ENCODE measurements around the gene RTEL1. TPM values are rescaled to one million over a fixed set of nuclear protein-coding genes. Genes with fewer than 3 reads are reported as not detected.
"Not testable (repeated sequence)": the region's sequence is repeated elsewhere in the genome, so short reads cannot be mapped to it uniquely, and the experiment has no call there.

The RTEL1 gene
- total RNA-seq, 1 experiment from 2014 or later, result 9.9 TPM

DNA sequence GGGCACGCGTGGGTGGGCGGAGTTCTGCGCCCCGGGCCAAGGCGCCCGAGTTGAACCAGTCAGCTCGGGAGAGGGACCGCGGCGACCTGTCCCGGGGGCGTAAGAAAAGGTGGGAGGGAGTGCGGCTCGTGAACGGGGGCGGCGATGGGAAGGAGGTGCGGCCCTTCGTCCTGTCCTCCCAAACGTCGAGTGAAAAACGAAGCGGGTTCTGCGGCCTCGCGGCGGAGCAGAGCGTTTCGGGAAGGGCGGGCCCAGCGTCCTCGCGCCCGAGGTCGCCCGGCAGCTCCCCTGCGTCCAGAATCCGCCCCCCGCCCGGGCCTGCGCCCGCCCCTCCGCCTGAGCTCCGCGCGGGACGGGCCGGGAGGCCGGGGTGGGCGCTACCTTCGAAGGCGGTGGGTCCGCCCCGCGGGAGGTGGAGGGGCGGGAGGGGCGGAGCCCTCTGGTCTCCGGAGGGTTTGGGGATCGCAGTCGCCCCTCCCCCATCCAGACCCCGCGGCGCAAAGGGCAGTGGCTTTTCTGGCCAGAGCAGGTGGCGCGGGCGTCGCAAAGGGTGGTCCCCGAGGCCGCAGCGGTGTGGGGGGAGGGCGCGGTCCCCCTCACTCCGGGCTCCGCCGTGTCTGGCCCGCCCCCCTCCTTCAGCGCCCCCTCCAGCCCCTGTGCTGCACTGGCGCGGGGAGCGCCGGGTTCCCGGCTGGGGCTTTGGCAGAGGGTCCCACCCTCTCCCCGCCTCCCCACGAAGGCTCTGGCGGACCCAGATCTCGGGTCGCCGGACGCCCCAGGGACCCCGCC, 5.7 kb upstream of the RTEL1 start:
- DNase-seq (ENCODE audit: low read depth), result no peak

DNA sequence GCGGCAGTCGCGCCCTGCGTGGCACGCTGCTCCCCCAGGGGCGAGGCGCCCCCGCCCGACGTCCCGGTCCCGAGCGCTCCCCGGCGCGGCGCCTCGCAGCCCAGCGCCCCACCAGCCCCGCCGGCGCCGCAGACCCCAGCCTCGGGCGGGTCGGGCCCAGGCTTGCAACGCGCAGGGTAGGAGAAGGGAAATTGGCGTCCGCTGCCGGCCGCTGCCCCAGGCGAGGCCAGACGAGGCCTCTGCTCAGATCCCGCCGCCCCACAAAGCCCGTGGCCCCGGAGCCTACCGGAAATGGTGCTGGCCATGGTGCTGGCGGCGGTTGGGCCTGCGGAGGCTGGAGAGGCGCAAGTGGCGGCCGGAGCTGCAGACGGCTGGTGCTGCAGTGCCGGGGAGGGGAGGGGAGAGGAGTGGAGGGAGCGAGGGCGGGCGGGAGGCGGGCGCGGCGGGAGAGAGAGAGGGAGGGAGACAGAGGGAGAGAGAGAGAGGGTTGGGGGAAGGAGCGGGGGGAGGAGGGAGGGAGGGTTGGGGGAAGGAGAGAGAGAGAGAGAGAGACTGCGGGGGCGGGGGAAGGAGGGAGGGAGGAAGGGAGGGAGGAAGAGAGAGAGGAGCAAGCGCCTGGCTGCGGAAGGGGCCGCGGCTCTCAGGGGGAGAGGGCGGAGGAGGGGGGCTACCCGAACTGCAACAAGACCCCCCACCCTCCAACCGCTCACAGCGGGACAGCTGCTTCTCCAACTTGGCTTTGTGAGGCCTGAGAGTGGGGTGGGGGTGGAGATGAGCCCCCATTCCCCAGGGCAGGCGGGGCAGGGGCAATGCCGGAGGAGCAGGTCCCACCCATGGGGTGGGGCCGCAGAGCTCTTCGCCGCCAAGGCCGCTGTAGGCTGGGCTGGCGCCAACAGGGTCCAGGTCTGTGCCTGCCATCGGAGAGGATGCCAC, 4.8 kb upstream of the RTEL1 start, which contains the start of gene STMN3:
Gene STMN3, minus strand, starts transcription at position 384 of the 933 bp plus-strand sequence. Its CDS starts 79 bp downstream, at position 305.
- DNase-seq (ENCODE audit: low read depth), result peak; percentile 82

- DNase-seq (ENCODE audit: low read depth), result no peak
Measured at GRCh38 chr20:63653974-63654668, 4.0 kb upstream of the RTEL1 start.

DNA sequence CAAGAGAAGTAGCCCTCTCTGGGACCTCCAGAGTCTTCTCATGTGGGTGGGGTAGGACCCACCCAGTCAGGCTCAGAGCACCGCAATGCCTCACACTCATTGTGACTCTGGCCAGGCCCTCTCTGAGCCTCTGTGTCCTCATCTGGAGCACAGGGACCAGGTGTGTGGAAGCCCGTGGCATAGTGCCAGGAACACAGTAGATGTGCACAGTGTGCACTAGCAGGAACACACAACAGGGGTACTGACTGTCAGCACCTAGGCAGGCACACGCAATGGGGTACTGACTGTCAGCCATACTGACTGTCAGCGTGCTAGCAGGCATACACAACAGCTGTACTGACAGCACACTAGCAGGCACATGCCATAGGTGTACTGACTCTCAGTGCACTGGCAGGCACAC, 2.9 kb upstream of the RTEL1 start:
- DNase-seq (ENCODE audit: low read depth), result no peak

DNA sequence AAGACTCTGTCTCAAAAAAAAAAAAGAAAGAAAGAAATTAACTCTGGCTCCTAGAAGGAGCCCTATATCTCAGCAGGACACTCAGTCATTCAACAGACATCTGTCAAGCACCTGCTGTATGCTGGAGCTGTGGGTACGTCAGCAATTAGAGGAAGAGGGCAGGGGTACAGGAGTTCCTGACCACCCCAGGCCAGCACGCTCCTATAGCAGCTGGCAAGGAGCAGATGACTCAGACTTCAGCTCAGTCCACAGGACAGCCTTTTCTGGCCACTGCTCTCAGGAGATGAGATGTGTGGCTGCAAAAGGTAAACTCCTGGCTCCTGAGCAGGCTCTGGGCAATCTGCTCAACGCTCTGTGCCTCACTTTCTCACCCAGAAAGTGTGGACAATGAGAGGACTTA, 1.7 kb upstream of the RTEL1 start:
- DNase-seq (ENCODE audit: low read depth), result no peak

DNA sequence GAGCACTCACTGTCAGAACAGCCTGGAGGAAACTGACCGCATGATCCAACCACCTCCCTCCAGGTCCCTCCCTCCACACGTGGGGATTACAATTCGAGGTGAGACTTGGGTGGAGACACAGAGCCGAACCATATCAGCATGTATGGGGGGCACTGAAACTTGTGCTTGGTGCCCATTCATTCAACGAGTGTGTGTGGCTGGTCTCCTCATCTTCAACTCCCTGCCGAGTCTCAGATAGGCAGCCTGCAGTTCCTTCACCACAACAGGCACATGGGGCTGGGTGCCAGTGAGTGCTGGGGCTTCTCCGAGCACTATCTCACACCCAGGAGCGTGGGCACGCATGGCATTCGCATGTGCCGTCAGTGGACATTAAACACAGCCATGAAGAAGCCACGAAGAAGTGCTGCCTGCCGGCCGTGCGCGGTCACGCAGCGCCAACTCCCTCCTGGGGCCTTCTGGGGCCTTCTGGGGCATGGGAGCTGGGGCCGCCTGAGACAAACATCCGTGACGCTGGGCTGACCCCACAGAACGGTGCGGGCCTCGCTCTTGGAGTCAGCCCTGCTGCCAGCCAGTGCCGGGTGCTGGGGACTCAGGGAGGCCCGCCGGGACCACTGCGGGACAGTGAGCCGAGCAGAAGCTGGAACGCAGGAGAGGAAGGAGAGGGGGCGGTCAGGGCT, 714 bp upstream of the RTEL1 start:
- no peak for DNase-seq (ENCODE audit: low read depth)

GRCh38 chr20:63658749-63659187, 656 bp downstream of the RTEL1 start:
- DNase-seq (ENCODE audit: low read depth), result no peak

- no peak for DNase-seq (ENCODE audit: low read depth)
Measured at GRCh38 chr20:63659370-63659769, 1.3 kb downstream of the RTEL1 start.

DNA sequence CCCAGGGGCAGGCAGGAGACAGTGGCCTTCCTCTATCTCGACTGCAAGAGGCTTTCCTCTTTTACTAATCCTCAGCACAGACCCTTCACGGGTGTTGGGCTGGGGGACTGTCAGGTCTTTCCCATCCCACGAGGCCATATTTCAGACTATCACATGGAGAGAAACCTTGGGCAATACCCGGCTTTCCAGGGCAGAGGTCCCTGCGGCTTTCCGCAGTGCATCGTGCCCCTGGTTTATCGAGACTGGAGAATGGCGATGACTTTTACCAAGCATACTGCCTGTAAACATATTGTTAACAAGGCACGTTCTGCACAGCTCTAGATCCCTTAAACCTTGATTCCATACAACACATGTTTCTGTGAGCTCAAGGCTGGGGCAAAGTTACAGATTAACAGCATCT, 2.1 kb downstream of the RTEL1 start:
- not testable (repeated sequence) for DNase-seq (ENCODE audit: low read depth)

DNA sequence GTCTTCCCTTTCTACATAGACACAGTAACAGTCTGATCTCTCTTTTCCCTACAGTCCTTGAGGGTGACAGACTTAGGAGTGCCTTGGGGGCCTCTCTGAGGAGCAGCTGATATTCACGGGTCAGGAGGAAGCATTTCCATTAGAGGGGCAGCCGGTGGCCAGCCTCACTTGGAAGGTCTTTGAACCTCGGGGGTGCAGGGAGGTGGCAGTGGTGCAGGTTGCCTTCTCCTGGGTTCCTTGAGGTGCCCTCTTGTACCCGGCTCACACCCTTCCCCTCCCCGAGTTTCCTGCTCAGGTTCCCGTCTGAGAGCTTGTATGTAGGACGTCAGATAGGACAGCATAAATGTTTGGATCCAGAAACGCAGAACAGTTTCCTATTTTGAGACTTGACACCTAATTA, 2.5 kb downstream of the RTEL1 start:
- DNase-seq (ENCODE audit: low read depth), result no peak

DNA sequence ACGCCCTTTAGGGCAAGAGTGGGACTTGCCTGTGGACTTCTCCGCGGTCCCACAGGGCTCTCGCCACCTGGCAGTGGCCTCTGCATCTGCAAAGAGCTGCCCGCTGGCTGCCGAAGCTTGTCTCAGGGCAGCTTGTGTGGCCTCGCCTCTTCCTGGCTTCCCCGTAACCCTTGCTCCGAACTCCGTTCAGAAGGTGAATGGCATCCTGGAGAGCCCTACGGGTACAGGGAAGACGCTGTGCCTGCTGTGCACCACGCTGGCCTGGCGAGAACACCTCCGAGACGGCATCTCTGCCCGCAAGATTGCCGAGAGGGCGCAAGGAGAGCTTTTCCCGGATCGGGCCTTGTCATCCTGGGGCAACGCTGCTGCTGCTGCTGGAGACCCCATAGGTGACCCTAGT, 3.0 kb downstream of the RTEL1 start:
- no peak for DNase-seq (ENCODE audit: low read depth)

DNA sequence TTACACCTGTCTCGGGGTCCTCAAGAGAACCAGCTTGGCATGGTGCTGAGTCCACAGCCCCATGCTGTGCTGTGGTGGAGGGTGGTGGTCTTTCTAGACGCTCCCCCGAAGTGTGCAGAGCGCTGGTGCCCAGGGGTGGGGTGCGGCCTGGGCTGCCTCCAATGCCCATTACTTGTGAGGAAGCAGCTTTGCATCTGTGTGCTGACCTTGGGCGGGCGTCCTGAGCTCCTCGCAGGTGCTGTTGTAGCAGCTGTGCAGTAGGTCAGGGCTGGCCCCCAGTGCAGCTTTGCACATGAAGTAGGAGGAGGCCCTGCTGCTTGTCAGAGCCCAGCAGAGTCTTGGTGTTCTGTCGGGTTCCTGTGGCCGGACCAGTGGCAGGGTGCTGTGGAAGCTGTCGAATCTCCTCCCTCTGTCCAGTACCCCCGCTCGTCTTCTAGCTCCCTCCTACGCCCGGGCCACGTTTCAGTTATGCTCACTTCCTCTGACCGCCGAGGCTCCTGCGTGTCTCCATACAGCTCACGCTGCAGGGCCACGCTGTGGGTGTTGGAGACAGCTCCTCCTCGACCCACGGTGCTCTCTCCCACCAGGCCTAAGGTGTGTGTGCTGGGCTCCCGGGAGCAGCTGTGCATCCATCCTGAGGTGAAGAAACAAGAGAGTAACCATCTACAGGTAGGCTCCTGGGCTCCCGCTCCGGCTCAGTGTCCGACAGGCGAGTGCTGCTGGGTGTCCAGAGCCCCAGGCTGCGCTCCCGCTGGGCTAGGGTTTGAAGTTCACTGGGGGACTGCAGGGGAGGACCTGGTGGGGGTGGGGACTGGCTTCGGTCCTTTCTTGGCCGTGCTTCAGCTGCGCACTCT, 4.1 kb downstream of the RTEL1 start:
- DNase-seq (ENCODE audit: low read depth), result no peak

- no peak for DNase-seq (ENCODE audit: low read depth)
Measured at GRCh38 chr20:63662813-63663189, 4.7 kb downstream of the RTEL1 start.

GRCh38 chr20:63663332-63664066, 5.4 kb downstream of the RTEL1 start:
- DNase-seq (ENCODE audit: low read depth), result no peak

DNA sequence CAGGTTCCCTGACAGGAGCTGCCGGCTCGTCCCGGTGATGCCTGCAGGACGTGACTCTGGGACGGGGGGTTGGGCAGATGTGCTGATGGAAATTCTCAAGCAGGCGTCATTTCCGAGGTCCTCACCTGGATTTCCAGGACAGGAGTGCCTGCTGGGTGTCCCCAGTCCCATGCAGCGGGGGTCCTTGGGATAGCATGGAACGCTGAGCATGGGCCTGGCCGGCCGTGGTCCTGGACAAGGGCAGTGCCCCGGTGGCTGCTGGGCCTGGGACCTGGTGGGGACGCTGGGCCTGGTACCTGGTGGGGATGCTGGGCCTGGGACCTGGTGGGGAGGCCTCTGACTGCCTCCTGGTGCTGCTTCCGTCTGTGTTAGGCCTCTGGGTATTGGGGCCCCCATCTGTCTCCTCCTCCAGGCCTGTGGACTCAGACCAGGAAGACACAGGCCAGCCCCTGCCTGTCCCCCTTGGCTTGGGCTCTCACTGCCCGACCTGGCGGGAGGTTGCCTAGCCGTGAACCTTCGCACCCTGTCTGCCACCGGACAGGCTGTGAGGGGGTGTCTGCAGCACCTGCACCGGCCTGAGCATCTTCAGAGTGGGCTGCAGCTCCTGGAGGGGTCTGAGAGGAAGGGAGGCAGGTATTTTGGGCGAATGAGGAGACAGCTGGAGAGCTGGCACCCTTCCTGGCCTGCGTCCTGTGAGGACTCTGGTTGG, 6.2 kb downstream of the RTEL1 start:
- DNase-seq (ENCODE audit: low read depth), result no peak

DNA sequence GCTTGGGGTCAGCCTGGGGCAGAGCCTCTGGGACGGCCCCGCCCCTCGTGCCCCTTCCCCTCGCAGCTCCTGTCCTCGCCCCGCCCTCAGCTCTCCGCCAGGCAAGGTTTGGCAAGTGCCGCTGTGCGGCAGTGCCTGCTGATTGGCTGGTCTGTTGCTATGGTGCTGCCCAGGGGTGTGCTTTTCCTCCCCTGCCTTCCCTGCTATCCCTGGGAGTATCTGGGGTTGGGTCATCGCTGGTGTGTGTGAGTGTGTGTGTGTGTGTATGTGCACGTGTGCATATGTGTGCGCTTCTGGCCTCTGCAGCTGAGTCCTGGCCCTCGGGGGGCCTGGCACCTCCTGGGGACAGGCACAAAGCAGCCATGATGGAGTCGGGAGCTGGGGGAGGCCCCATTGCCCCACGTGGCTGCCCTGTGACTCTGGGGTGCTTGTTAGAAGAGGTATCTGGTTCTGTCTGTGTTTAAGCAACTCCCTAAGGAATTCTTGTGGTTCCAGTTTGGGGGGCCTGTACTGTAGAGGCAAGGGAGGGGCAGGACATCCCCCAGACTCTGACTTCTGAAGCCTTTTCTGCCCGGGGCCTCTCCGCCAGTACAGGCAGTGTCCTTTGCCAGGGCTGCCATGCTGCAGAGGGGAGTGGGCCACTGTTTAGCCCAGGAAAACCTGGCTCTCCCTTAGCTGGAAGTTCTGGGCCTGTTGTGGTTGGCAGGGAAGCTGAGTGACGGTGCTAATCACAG, 6.9 kb downstream of the RTEL1 start:
- no peak for DNase-seq (ENCODE audit: low read depth)

DNA sequence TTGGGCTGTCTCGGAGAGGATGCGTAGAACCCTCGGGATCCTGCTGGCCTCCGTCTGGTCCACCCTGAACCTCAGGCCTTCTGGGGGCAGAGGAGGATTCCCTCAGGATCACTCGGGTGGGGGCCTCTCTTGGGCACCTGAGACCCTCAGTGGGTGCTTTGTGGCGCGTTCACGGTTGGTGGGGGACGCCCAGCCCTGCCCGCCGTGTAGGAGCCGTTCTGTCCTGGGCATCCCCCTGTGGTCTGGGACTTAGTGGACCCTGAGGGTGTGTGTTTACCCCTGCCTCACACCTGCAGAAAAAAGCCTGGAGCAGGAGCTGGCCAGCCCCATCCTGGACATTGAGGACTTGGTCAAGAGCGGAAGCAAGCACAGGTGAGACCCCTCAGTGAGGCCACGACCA, 7.6 kb downstream of the RTEL1 start:
- DNase-seq (ENCODE audit: low read depth), result no peak

GRCh38 chr20:63667858-63668257, 9.7 kb downstream of the RTEL1 start:
- DNase-seq (ENCODE audit: low read depth), result no peak

DNA sequence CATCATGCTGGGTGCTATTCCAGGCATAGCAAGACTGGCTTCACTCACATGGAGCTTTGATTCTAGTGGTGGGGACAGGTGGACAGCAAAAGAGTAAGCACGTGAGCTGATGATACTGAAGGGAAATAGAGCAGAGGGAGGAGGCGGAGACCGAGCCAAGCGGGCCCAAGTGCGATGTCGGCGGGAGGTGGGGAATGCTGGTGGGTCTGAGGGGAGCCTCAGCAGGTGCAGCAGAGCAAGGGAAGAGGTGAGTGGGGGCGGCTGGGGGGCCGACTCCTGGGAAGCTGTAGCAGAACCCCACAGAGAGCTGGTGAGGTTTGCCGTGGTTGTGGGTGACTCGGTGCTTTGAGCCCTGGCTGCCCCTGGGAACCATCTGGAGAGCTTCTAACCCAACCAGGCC, 10.2 kb downstream of the RTEL1 start:
- no peak for DNase-seq (ENCODE audit: low read depth)

All from M059J (cell line).